BLaER1 (cell line): Measurements from ENCODE around the gene CD8B.

Source experiments
- H3K27ac ChIP-seq: shearing (Covaris generic); formaldehyde crosslinking; 2 replicates; pipeline ENCODE4 v1.8.1; 2022
- H3K27me3 ChIP-seq: shearing (Covaris generic); formaldehyde crosslinking; 2 replicates; pipeline ENCODE4 v1.8.1; 2022
- H3K36me3 ChIP-seq: shearing (Covaris generic); formaldehyde crosslinking; 2 replicates; pipeline ENCODE4 v1.8.1; 2022
- H3K4me1 ChIP-seq: shearing (Covaris generic); formaldehyde crosslinking; 2 replicates; pipeline ENCODE4 v1.8.1; 2022
- H3K4me2 ChIP-seq: shearing (Covaris generic); formaldehyde crosslinking; 2 replicates; pipeline ENCODE4 v1.8.1; 2022
- H3K4me3 ChIP-seq: shearing (Covaris generic); formaldehyde crosslinking; 2 replicates; pipeline ENCODE4 v1.8.1; 2022
- H3K9ac ChIP-seq: shearing (Covaris generic); formaldehyde crosslinking; 2 replicates; pipeline ENCODE4 v1.8.1; 2022
- H3K9me3 ChIP-seq: shearing (Covaris generic); formaldehyde crosslinking; 2 replicates; pipeline ENCODE4 v1.8.1; 2022
- H4K20me1 ChIP-seq: shearing (Covaris generic); formaldehyde crosslinking; 2 replicates; pipeline ENCODE4 v1.8.1; 2022
- Cebpa-rat ChIP-seq: shearing (Covaris generic); IDR thresholded peaks from 2 replicates; pipeline ENCODE4 v1.8.1; 2022

Gene CD8B

GRCh38 chr2:86769838-86770237 lies 91.8 kb downstream of the CD8B start:
- H3K4me2 ChIP-seq: no peak overlapping the region
- no peak overlapping the region for H3K27ac ChIP-seq
- peaks cover 25% of the 10 kb centered on the region for H3K4me1 ChIP-seq
- no peak for TF ChIP-seq Cebpa-rat
- peaks cover 93% of the 10 kb centered on the region for H4K20me1 ChIP-seq
- H3K27me3 ChIP-seq: no peaks in the 10 kb centered on the region
- no peaks in the 10 kb centered on the region for H3K9me3 ChIP-seq
- H3K4me3 ChIP-seq: no peak overlapping the region
- peaks cover 98% of the 10 kb centered on the region for H3K36me3 ChIP-seq
- no peak overlapping the region for H3K9ac ChIP-seq

- Histone ChIP-seq H4K20me1 (peaks cover 94% of the 10 kb centered on the region), H3K4me3 (no peak overlapping the region), H3K4me1 (peaks cover 26% of the 10 kb centered on the region)
These were observed 93.3 kb downstream of the CD8B start for GRCh38 chr2:86768189-86768949.

More at GRCh38 chr2:86768189-86768949, 93.3 kb downstream of the CD8B start:
- H3K27ac ChIP-seq: no peak overlapping the region
- peaks cover 86% of the 10 kb centered on the region for H3K36me3 ChIP-seq
- no peak for TF ChIP-seq Cebpa-rat
- H3K9me3 ChIP-seq: no peaks in the 10 kb centered on the region
- H3K9ac ChIP-seq: no peak overlapping the region
- no peak overlapping the region for H3K4me2 ChIP-seq
- H3K27me3 ChIP-seq: no peaks in the 10 kb centered on the region
